SK-N-SH treated with all-trans-retinoic acid at 6 μM for 48 hours (cell line): Measurements from ENCODE around the gene CAMTA2.

Experiments
- ZNF8 ChIP-seq: fragments of 450-650 bp; formaldehyde crosslinking; IDR thresholded peaks from 2 replicates; pipeline ENCODE4 v1.5.0; 2020; ENCODE audit warnings: mild to moderate bottlenecking, moderate library complexity
- TF ChIP-seq, protein P1 (sequence below): fragments of 250-450 bp; sonication (Bioruptor Pico); IDR thresholded peaks from 2 replicates; pipeline ENCODE4 v1.8.0; 2020; ENCODE audit warnings: mild to moderate bottlenecking, moderate library complexity, borderline replicate concordance

DNA sequence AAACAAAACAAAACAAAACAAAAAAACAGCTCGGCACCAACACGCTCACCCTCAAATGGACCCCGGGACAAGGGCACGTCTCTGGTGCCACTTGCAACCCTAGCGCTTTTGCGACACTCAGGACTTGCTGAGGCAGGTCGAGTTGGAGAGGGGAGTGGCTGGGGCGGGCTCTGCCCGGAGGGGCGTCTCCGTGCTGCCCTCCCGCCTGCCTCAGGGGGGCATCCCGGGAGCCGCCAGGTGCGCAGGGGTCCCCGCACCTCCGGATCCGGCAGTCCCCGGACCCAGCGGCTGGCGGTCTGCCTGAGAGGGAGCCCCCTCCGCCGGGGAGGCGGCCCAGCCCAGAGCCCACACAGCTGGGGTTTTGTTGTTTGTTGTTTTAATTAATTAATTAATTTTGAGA, 47.8 kb upstream of the CAMTA2 start, which contains the start of gene SLC52A1:
- TF ChIP-seq ZNF8 (CRISPR knock-in tag), result no peak
- TF ChIP-seq, protein P1, sequence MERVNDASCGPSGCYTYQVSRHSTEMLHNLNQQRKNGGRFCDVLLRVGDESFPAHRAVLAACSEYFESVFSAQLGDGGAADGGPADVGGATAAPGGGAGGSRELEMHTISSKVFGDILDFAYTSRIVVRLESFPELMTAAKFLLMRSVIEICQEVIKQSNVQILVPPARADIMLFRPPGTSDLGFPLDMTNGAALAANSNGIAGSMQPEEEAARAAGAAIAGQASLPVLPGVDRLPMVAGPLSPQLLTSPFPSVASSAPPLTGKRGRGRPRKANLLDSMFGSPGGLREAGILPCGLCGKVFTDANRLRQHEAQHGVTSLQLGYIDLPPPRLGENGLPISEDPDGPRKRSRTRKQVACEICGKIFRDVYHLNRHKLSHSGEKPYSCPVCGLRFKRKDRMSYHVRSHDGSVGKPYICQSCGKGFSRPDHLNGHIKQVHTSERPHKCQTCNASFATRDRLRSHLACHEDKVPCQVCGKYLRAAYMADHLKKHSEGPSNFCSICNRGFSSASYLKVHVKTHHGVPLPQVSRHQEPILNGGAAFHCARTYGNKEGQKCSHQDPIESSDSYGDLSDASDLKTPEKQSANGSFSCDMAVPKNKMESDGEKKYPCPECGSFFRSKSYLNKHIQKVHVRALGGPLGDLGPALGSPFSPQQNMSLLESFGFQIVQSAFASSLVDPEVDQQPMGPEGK (CRISPR knock-in tag), result no peak
